CD8-positive, alpha-beta memory T cell (primary cell): Measurements from ENCODE around the gene METRN. TPM values are rescaled to one million over a fixed set of nuclear protein-coding genes. Genes with fewer than 3 reads are reported as not detected.

Experiments
- CTCF ChIA-PET: fragments of 350-600 bp; sonication (Branson Sonifier 250); formaldehyde crosslinking; loops from one replicate; lab custom pipeline; 2021; ENCODE audit warnings: antibody characterized with exemption; lab: Charles Lee
- POLR2A ChIA-PET: fragments of 350-600 bp; sonication (Branson Sonifier 250); formaldehyde crosslinking; loops from one replicate; lab custom pipeline; 2021; ENCODE audit warnings: antibody characterized with exemption; lab: Charles Lee
- DNase-seq, 5 donors: peaks; one replicate each; pipeline versions ENCODE4 v3.0.0 to v3.0.0-alpha.2; 2020 to 2022; ENCODE audit warnings: mixed read lengths in 1 of 5
- H3K27ac ChIP-seq: one replicate; pipeline ENCODE4 v1.7.0; 2013; ENCODE audit warnings: low read depth, mild to moderate bottlenecking, low read length, moderate library complexity
- H3K27me3 ChIP-seq: 2 replicates; pipeline ENCODE4 v1.7.0; 2013; ENCODE audit warnings: low read length, mild to moderate bottlenecking; ENCODE audit not compliant: insufficient read depth, poor library complexity, severe bottlenecking
- H3K36me3 ChIP-seq: 2 replicates; pipeline ENCODE4 v1.7.0; 2013; ENCODE audit warnings: mild to moderate bottlenecking, low read length, moderate library complexity; ENCODE audit not compliant: insufficient read depth
- H3K4me1 ChIP-seq: 2 replicates; pipeline ENCODE4 v1.7.0; 2013; ENCODE audit warnings: mild to moderate bottlenecking, low read length, moderate library complexity; ENCODE audit not compliant: insufficient read depth
- H3K4me3 ChIP-seq: 2 replicates; pipeline ENCODE4 v1.7.0; 2013; ENCODE audit warnings: mild to moderate bottlenecking, low read length
- H3K9me3 ChIP-seq: 2 replicates; pipeline ENCODE4 v1.7.0; 2013; ENCODE audit warnings: mild to moderate bottlenecking, low read length
- H3K27ac Mint-ChIP-seq, 8 donors: one replicate each; pipeline ENCODE4 v1.8.0; 2020 to 2021; ENCODE audit warnings: mixed read lengths in 8 of 8, mild to moderate bottlenecking in 6 of 8, inconsistent platforms in 3 of 8, moderate library complexity in 3 of 8
- H3K27me3 Mint-ChIP-seq, 2 donors: one replicate each; pipeline ENCODE4 v1.8.0; 2020 to 2021; ENCODE audit warnings: mixed read lengths in 2 of 2, mild to moderate bottlenecking in 1 of 2, moderate library complexity in 1 of 2
- H3K36me3 Mint-ChIP-seq, 3 donors: one replicate each; pipeline ENCODE4 v1.8.0; 2020 to 2021; ENCODE audit warnings: mixed read lengths in 3 of 3, inconsistent platforms in 1 of 3, mild to moderate bottlenecking in 1 of 3
- H3K4me1 Mint-ChIP-seq, 3 donors: one replicate each; pipeline ENCODE4 v1.8.0; 2020 to 2021; ENCODE audit warnings: mixed read lengths in 3 of 3, inconsistent platforms in 1 of 3, mild to moderate bottlenecking in 1 of 3
- H3K4me3 Mint-ChIP-seq, 7 donors: one replicate each; pipeline ENCODE4 v1.8.0; 2020 to 2021; ENCODE audit warnings: mixed read lengths in 7 of 7, mild to moderate bottlenecking in 6 of 7, moderate library complexity in 4 of 7, inconsistent platforms in 2 of 7
- H3K9me3 Mint-ChIP-seq, 5 donors: one replicate each; pipeline ENCODE4 v1.8.0; 2020 to 2022; ENCODE audit warnings: mixed read lengths in 5 of 5, mild to moderate bottlenecking in 3 of 5, moderate library complexity in 2 of 5, inconsistent platforms in 1 of 5
- polyA plus RNA-seq: library from polyadenylated mRNA; unstranded; fragments of 300-500 nt; fragmentation: Illumina TruSeq; gene quantifications from one replicate; pipeline ENCODE4 v1.2.3, GENCODE V29; 2021
- total RNA-seq, 2 experiments: library from RNA; stranded (reverse); gene quantifications; one replicate each; pipeline ENCODE4 v1.2.3, GENCODE V29; 2021

Gene METRN
- total and polyA plus RNA-seq, 3 experiments from 2014 or later: 34.8 to 50.3 (median 38.2) TPM

DNA sequence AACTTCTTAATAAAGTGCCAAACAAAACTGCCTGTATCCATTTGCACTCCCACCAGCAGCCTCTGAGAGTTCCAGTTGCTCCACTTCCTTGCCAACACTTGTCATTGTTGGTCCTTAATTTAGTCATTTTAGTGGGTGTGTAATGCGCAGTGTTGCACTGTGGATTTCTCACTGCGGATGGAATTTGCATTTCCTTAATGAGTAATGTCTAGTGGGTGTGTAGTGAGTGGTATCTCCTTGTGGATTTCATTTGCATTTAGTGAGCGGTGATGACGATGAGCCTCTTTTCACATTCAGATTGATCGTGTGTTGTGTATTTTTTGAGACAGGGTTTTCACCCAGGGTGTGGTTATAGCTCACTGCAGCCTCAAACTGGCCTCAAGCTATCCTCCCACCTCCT, 41.5 kb downstream of the METRN start:
- ChIA-PET CTCF (interaction anchor here (1.0 kb wide), 1 partner anchor 15 kb away, joined by 3 read pairs; the partner anchor contains the start of gene CIAO3), POLR2A (no interaction called here)
- H3K4me1 ChIP-seq: no peaks in the 10 kb centered on the region
- H3K27ac Mint-ChIP-seq: no peak overlapping the region
- H3K36me3 ChIP-seq: no peaks in the 10 kb centered on the region
- H3K4me3 Mint-ChIP-seq: no peak overlapping the region
- DNase-seq: no peak
- H3K9me3 Mint-ChIP-seq: peaks cover 0 to 3% (median 0%) of the 10 kb centered on the region in 5 donors
- H3K4me3 ChIP-seq: no peak overlapping the region
- H3K27me3 ChIP-seq: no peaks in the 10 kb centered on the region
- H3K27ac ChIP-seq: no peak overlapping the region
- peaks cover 0 to 3% (median 2%) of the 10 kb centered on the region in 3 donors for H3K4me1 Mint-ChIP-seq
- H3K9me3 ChIP-seq: no peaks in the 10 kb centered on the region
- peaks cover 0 to 2% (median 0%) of the 10 kb centered on the region in 3 donors for H3K36me3 Mint-ChIP-seq
- peaks cover 6 to 7% of the 10 kb centered on the region in 2 donors for H3K27me3 Mint-ChIP-seq

DNA sequence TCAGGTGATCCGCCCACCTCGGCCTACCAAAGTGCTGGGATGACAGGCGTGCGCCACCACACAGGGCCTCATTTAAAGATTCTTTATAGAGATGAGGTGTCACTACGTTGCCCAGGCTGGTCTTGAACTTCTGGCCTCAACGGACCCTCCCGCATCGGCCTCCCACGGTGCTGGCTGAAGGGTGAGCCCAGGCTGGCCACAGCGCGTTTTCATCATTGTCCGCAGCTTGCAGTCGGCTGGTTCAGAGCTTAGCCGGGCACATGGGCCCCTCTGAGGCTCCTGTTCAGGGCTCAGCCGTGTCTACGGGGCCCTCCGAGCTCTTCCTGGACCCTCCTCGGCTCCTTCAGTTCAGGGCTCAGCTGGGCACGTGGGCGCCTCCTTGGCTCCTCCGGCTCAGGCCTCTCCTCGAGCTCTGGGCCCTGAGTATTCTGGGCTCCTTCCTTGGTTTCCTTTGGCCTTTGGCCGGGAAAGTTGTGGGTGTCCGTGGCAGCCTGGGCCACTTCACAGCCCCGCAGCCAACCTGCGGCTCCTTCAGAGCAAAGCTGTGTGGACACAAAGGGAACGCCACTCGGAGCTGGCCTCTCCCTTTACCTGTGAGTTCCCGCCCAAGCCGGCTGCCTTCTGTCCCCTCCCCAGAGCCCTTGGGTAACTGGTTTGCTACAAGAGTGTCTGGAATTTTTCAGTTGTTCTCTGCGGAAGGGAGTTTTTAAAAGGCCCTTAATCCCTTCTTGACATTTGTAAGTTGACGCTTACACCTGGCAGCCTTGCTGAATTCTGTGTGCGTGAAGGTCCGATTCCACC, 44.4 kb downstream of the METRN start:
- Mint-ChIP-seq H3K4me3 (no peak overlapping the region), H3K36me3 (peaks cover 0 to 2% (median 0%) of the 10 kb centered on the region in 3 donors), H3K27ac (no peak overlapping the region), H3K27me3 (peaks cover 4 to 6% of the 10 kb centered on the region in 2 donors), H3K4me1 (peaks cover 0 to 3% (median 2%) of the 10 kb centered on the region in 3 donors), H3K9me3 (peaks cover 0 to 3% (median 0%) of the 10 kb centered on the region in 5 donors)
- H3K36me3 ChIP-seq: no peaks in the 10 kb centered on the region
- H3K9me3 ChIP-seq: no peaks in the 10 kb centered on the region
- H3K4me3 ChIP-seq: no peak overlapping the region
- ChIA-PET POLR2A (no interaction called here), CTCF (no interaction called here)
- DNase-seq: no peak
- H3K27ac ChIP-seq: no peak overlapping the region
- H3K4me1 ChIP-seq: no peaks in the 10 kb centered on the region
- H3K27me3 ChIP-seq: no peaks in the 10 kb centered on the region

DNA sequence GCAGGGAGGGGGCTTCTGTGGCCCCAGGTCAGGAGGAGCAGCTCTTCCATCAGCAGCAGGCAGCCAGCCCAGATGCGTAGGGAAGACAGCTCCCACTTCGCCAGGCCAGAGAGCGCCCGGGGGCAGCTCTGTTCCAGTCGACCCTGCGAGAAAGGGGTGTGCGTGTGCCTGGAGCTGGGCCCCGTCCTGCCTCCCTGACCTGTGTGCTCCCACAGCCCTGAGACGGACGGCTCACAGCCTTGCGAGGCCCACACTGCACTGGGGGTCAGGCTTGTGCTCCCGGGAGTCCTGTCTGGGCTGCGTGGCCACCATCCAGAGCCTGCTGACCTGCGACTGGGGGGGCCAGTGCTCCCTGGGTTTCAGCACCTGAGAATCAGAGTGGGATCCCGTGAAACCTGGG, 45.1 kb downstream of the METRN start:
- H3K36me3 ChIP-seq: no peaks in the 10 kb centered on the region
- Mint-ChIP-seq H3K27me3 (peaks cover 4 to 6% of the 10 kb centered on the region in 2 donors), H3K27ac (no peak overlapping the region), H3K9me3 (peaks cover 0 to 3% (median 0%) of the 10 kb centered on the region in 5 donors), H3K36me3 (peaks cover 0 to 2% (median 0%) of the 10 kb centered on the region in 3 donors), H3K4me1 (no peaks in the 10 kb centered on the region), H3K4me3 (no peak overlapping the region)
- ChIA-PET POLR2A (interaction anchor here (0.5 kb wide), 1 partner anchor 24 kb away, joined by 3 read pairs; no protein-coding TSS in a partner anchor), CTCF (no interaction called here)
- no peaks in the 10 kb centered on the region for H3K27me3 ChIP-seq
- H3K4me1 ChIP-seq: no peaks in the 10 kb centered on the region
- H3K4me3 ChIP-seq: no peak overlapping the region
- no peak for DNase-seq
- H3K9me3 ChIP-seq: no peaks in the 10 kb centered on the region
- no peak overlapping the region for H3K27ac ChIP-seq

DNA sequence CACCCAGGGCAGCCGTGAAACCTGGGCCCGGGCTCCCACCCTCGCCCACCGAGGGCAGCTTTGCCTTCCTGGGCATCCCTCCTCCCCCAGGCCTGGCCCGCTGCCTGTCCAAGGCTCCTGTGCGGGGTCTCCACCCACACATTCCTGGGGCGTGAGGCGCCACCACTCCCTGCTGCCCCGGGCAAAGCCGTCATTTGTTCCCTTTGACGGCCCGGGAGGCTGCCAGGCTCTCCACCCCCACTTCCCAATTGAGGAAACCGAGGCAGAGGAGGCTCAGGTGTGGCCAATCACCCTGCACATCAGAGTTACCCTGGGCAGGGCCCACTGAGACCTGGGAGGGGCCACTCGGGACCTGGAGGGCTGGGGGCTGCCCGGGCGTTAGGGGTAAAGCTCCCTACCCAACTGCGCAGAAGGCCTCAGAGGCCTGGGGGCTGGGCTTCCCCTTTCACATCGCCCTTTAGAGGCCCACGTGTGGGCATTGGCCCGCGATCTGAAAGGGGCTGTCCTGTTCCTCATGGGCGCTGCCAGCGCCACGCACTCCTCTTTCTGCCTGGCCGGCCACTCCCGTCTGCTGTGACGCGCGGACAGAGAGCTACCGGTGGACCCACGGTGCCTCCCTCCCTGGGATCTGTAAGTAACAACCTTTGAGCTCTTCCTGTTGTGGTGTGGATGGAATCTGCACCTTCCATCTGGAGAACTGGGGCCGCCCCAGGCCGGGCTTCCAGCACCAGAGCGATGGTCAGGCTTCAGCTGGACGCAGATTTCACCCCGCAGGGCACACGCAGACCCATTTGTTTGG, 45.8 kb downstream of the METRN start, which contains the start of gene MSLN:
TSS of gene MSLN (plus strand) at position 190 of the 799 bp plus-strand sequence. CDS start 1,947 bp downstream, outside the sequence.
- Histone ChIP-seq H3K4me1 (no peaks in the 10 kb centered on the region), H3K27me3 (no peaks in the 10 kb centered on the region), H3K9me3 (no peaks in the 10 kb centered on the region), H3K36me3 (no peaks in the 10 kb centered on the region), H3K4me3 (no peak within 1 kb of the TSS), H3K27ac (no peak within 1 kb of the TSS)
- Mint-ChIP-seq H3K27me3 (peaks cover 4 to 6% of the 10 kb centered on the region in 2 donors), H3K27ac (no peak within 1 kb of the TSS), H3K4me1 (no peaks in the 10 kb centered on the region), H3K9me3 (peaks cover 0 to 3% (median 0%) of the 10 kb centered on the region in 5 donors), H3K4me3 (no peak within 1 kb of the TSS), H3K36me3 (peaks cover 0 to 2% (median 0%) of the 10 kb centered on the region in 3 donors)
- no peak for DNase-seq
- CTCF ChIA-PET: no interaction called here
- POLR2A ChIA-PET: interaction anchor here (0.5 kb wide), 1 partner anchor 25 kb away, joined by 3 read pairs; no protein-coding TSS in a partner anchor

DNA sequence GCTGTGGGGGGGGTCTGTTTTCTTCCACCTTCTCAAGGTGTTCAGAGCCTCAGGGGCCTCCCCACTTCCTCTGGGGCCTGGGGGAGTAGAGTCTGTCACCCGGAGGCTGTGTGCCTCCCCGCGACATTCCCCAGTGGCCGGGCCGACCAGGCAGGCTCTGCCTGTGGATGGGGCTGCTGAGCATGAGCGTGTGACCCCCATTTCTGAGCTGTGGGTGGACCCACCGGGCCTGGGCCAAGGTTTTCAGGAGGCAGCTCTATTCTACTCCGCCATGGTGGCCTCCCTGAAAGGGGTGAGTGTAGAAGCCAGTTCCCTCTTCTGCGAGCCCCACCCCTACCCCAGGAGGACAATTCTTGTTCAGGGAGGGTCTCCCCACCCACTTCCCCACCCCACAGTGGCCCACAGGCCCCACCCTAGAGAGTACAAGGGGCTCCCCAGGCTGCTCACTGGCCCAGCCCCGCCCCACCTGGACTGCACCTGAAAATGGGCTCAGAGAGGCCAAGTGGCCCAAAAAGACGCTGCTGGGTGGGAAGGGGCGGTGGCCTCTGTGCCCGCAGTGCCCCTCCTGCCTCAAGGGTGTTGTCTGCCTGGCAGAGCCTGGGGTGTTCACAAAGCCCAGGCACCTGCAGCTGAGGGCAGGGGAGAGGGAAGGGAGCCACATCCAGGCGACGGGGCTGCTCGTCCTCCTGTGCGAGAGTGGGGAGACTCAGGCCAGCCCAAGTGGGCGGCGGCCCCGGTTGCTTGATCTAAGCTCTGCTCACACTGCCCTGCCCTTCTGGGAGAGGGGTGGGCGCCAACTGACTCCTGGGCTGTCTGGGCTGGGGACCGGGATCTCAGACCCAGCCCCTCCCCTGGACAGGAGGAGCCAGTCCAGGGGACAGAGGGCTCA, 47.0 kb downstream of the METRN start:
- H3K27me3 ChIP-seq: no peaks in the 10 kb centered on the region
- no peaks in the 10 kb centered on the region for H3K9me3 Mint-ChIP-seq
- CTCF ChIA-PET: no interaction called here
- no peaks in the 10 kb centered on the region for H3K4me1 ChIP-seq
- no peak overlapping the region for H3K27ac Mint-ChIP-seq
- H3K36me3 Mint-ChIP-seq: peaks cover 0 to 2% (median 0%) of the 10 kb centered on the region in 3 donors
- DNase-seq: no peak
- peaks cover 3 to 6% of the 10 kb centered on the region in 2 donors for H3K27me3 Mint-ChIP-seq
- POLR2A ChIA-PET: no interaction called here
- no peak overlapping the region for H3K27ac ChIP-seq
- no peaks in the 10 kb centered on the region for H3K36me3 ChIP-seq
- no peak overlapping the region for H3K4me3 Mint-ChIP-seq
- H3K4me1 Mint-ChIP-seq: no peaks in the 10 kb centered on the region
- no peaks in the 10 kb centered on the region for H3K9me3 ChIP-seq
- no peak overlapping the region for H3K4me3 ChIP-seq

DNA sequence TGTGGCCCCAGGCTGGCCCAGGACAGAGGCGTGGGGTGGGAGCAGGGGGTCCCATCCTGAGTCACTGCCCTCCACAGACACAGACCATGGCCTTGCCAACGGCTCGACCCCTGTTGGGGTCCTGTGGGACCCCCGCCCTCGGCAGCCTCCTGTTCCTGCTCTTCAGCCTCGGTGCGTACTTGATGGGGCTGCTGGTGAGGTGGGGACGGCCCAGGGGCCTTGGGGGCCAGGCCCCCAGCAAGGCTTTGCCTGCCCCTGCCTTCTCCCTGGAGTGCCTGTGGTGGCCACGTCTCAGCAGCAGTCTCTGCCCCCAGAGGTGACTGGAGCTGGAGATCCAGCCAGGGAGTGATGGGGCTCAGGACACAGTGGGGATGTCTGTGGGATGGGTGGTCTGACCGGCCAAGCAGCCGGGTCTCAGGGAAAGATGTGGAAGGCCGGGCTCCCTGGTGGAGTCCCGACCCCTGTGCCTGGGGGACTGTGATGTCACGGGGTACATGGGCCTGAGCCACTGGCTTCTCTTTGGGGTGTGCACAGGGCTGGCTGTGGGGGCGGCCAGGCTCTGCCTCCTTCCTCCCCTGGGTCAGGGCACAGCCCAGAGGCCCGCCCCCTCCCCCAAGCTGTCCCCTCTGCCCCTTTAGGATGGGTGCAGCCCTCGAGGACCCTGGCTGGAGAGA, 47.8 kb downstream of the METRN start:
- no peaks in the 10 kb centered on the region for H3K4me1 Mint-ChIP-seq
- CTCF ChIA-PET: no interaction called here
- no peaks in the 10 kb centered on the region for H3K36me3 Mint-ChIP-seq
- Histone ChIP-seq H3K4me1 (no peaks in the 10 kb centered on the region), H3K27me3 (no peaks in the 10 kb centered on the region), H3K4me3 (no peak overlapping the region), H3K27ac (no peak overlapping the region), H3K36me3 (no peaks in the 10 kb centered on the region), H3K9me3 (no peaks in the 10 kb centered on the region)
- no peak for DNase-seq
- H3K27ac Mint-ChIP-seq: no peak overlapping the region
- peaks cover 2 to 3% of the 10 kb centered on the region in 2 donors for H3K27me3 Mint-ChIP-seq
- POLR2A ChIA-PET: no interaction called here
- H3K4me3 Mint-ChIP-seq: no peak overlapping the region
- H3K9me3 Mint-ChIP-seq: no peaks in the 10 kb centered on the region
